Endothelial cell of umbilical vein (primary cell): Measurements from ENCODE around the gene ARHGEF28. TPM values are rescaled to one million over a fixed set of nuclear protein-coding genes. Genes with fewer than 3 reads are reported as not detected.

Source experiments
- BruUV-seq: library from RNA; stranded (reverse); fragments of 400-500 nt; replicated peaks from 2 replicates; lab custom pipeline; 2021; lab: Mats Ljungman, UMichigan
- CTCF ChIA-PET: fragments of 300-600, 350-600 bp; sonication (Branson Sonifier 250); formaldehyde crosslinking; loops from one replicate; lab custom pipeline; 2021; ENCODE audit warnings: antibody characterized with exemption, inconsistent platforms; lab: Charles Lee
- POLR2A ChIA-PET: fragments of 300-600, 350-600 bp; sonication (Branson Sonifier 250); formaldehyde crosslinking; loops from one replicate; lab custom pipeline; 2021; ENCODE audit warnings: antibody characterized with exemption, inconsistent platforms; lab: Charles Lee
- DNase-seq: peaks from one replicate; pipeline ENCODE4 v3.0.0-alpha.2; 2011; ENCODE audit warnings: low read depth, low spot score
- FAIRE-seq: peaks from 2 replicates; lab custom pipeline; 2011; peaks lifted over from hg19 to GRCh38; lab: Jason Lieb, UNC
- H2AFZ ChIP-seq: 2 replicates; pipeline ENCODE4 v1.6.0; 2012; ENCODE audit warnings: low read depth, low read length, control low read depth, inconsistent platforms
- H3K27ac ChIP-seq: 2 replicates; pipeline ENCODE4 v1.5.1; 2011; ENCODE audit warnings: low read depth, mild to moderate bottlenecking, control low read depth, low read length, moderate library complexity; ENCODE audit not compliant: insufficient read depth
- H3K27me3 ChIP-seq, 2 experiments: 2 replicates each; pipeline versions ENCODE4 v1.6.0 to v1.6.1; 2011; ENCODE audit warnings: low read length in 2 of 2, mixed read lengths in 1 of 2; ENCODE audit not compliant: control insufficient read depth in 2 of 2, insufficient read depth in 2 of 2
- H3K36me3 ChIP-seq, 2 experiments: 2 replicates in 1 of 2; 3 replicates in 1 of 2; pipeline ENCODE4 v1.5.1; 2011; ENCODE audit warnings: low read length in 2 of 2, mild to moderate bottlenecking in 1 of 2, moderate library complexity in 1 of 2; ENCODE audit not compliant: control insufficient read depth in 2 of 2, insufficient read depth in 2 of 2; ENCODE audit errors: extremely low read depth in 1 of 2
- H3K4me1 ChIP-seq: 3 replicates; pipeline ENCODE4 v1.5.1; 2011; ENCODE audit warnings: mild to moderate bottlenecking, low read length; ENCODE audit not compliant: control insufficient read depth, insufficient read depth; ENCODE audit errors: extremely low read depth
- H3K4me2 ChIP-seq: 2 replicates; pipeline ENCODE4 v1.6.1; 2011; ENCODE audit warnings: low read length, control low read depth, mixed read lengths; ENCODE audit not compliant: insufficient read depth
- H3K4me3 ChIP-seq, 3 experiments: fragments of 200-600 bp in 1 of 3; sonication (generic), shearing (Covaris generic) in 1 of 3; replicated peaks in 1 of 3; 2 replicates each; pipeline ENCODE4 v1.5.1; 2011 to 2016; ENCODE audit warnings: control low read depth in 3 of 3, low read length in 3 of 3, mild to moderate bottlenecking in 2 of 3, inconsistent platforms in 1 of 3, low read depth in 1 of 3, moderate library complexity in 1 of 3; ENCODE audit not compliant: insufficient read depth in 1 of 3
- H3K79me2 ChIP-seq: 2 replicates; pipeline ENCODE4 v1.6.0; 2012; ENCODE audit warnings: low read length, inconsistent platforms; ENCODE audit not compliant: control insufficient read depth, insufficient read depth
- H3K9ac ChIP-seq: replicated peaks from 2 replicates; pipeline ENCODE3; 2011; ENCODE audit warnings: low read length, control low read depth; ENCODE audit not compliant: insufficient read depth; ENCODE audit errors: extremely low read depth
- H3K9me1 ChIP-seq: replicated peaks from 3 replicates; pipeline ENCODE4 v1.6.0; 2011; ENCODE audit warnings: mild to moderate bottlenecking, low read length; ENCODE audit not compliant: control insufficient read depth, insufficient read depth; ENCODE audit errors: extremely low read depth
- H3K9me3 ChIP-seq: replicated peaks from 2 replicates; pipeline ENCODE4 v1.5.1; 2012; ENCODE audit warnings: low read length, inconsistent platforms; ENCODE audit not compliant: control insufficient read depth, insufficient read depth
- H4K20me1 ChIP-seq: replicated peaks from 2 replicates; pipeline ENCODE3; 2011; ENCODE audit warnings: mild to moderate bottlenecking, low read length; ENCODE audit not compliant: control insufficient read depth, insufficient read depth; ENCODE audit errors: extremely low read depth
- GATA2 ChIP-seq: IDR thresholded peaks from 2 replicates; pipeline ENCODE4 v1.7.0; 2011; ENCODE audit warnings: low read depth, mild to moderate bottlenecking, moderate library complexity, mixed read lengths, low read length; ENCODE audit not compliant: insufficient read length, insufficient read depth
- dilution Hi-C: fragments of 300-500 bp; cut with MboI; formaldehyde crosslinking; loops from one replicate; pipeline ENCODE4 v1.15.0; 2019; ENCODE audit warnings: low sequenced_read_pairs; ENCODE audit not compliant: extremely low pct_ligation_motif_present
- intact Hi-C: fragments of 100-400 bp; cut with micrococcal nuclease; formaldehyde crosslinking; loops from one replicate; pipeline ENCODE4 v1.10.0; 2022
- polyA plus RNA-seq, 4 experiments: library from polyadenylated mRNA; depleted of rRNA in 3 of 4; stranded (reverse) in 3 of 4; unstranded in 1 of 4; fragments of >200 nt; gene quantifications; 2 replicates each; pipeline versions ENCODE4 v1.2.1 to v1.2.3, GENCODE V29; 2011 to 2012; ENCODE audit warnings: missing spikeins in 1 of 4
- total RNA-seq: library from RNA; stranded (reverse); gene quantifications from 2 replicates; pipeline ENCODE4 v1.2.3, GENCODE V29; 2021
- TF ChIP-seq, protein P1 (sequence below), 2 donors: IDR thresholded peaks; 1 replicate in 1 of 2; 2 replicates in 1 of 2; pipeline ENCODE4 v1.5.1; 2011; ENCODE audit warnings: low read length in 2 of 2, mild to moderate bottlenecking in 2 of 2, moderate library complexity in 2 of 2, control low read depth in 1 of 2, inconsistent platforms in 1 of 2, low read depth in 1 of 2; ENCODE audit not compliant: insufficient read depth in 1 of 2; ENCODE audit errors: extremely low read depth in 1 of 2

Gene ARHGEF28
- total and polyA plus RNA-seq, 2 donors (not counting 3 experiments of a cell fraction or from before 2014, with no cell fraction given), result 29.5 to 108 TPM

DNA sequence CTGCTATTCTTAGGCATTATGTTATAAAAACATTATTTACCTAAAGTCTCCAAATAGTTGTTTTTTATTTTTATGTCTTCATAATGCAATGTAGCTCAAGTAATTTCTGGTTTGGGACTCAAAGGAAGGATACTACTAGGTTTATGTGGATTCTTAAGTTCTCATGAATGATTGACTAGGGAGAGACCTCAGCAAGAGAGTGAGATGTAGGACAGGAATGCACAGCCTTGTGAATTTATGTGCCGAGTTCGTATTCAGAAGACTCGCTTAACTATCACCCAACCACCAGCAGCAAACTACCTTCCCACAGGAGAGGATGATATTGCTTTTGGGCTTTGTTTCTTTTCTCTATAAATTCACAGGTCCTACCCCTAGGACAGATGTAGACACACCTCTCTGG, 282.9 kb downstream of the ARHGEF28 start:
- Histone ChIP-seq H3K4me2 (no peak overlapping the region), H3K4me3 (no peak overlapping the region), H3K4me1 (no peaks in the 10 kb centered on the region), H3K27ac (no peak overlapping the region), H3K79me2 (no peaks in the 10 kb centered on the region), H3K9me3 (no peaks in the 10 kb centered on the region), H3K9ac (no peak overlapping the region), H4K20me1 (no peaks in the 10 kb centered on the region), H3K27me3 (no peaks in the 10 kb centered on the region), H3K36me3 (peaks cover 27 to 31% of the 10 kb centered on the region in 2 experiments), H2AFZ (no peak overlapping the region), H3K9me1 (no peaks in the 10 kb centered on the region)
- no peak for FAIRE-seq
- intact Hi-C loops, result no loop called here
- ChIA-PET CTCF (interaction anchor here (1.0 to 3.4 kb wide), 2 partner anchors 733 to 777 kb away, joined by 3 to 15 read pairs; partner anchors contain the start of gene ENC1), POLR2A (no interaction called here)
- dilution Hi-C loops, result no loop called here
- TF ChIP-seq GATA2, result no peak
- TF ChIP-seq, protein P1, sequence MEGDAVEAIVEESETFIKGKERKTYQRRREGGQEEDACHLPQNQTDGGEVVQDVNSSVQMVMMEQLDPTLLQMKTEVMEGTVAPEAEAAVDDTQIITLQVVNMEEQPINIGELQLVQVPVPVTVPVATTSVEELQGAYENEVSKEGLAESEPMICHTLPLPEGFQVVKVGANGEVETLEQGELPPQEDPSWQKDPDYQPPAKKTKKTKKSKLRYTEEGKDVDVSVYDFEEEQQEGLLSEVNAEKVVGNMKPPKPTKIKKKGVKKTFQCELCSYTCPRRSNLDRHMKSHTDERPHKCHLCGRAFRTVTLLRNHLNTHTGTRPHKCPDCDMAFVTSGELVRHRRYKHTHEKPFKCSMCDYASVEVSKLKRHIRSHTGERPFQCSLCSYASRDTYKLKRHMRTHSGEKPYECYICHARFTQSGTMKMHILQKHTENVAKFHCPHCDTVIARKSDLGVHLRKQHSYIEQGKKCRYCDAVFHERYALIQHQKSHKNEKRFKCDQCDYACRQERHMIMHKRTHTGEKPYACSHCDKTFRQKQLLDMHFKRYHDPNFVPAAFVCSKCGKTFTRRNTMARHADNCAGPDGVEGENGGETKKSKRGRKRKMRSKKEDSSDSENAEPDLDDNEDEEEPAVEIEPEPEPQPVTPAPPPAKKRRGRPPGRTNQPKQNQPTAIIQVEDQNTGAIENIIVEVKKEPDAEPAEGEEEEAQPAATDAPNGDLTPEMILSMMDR (IDR thresholded peaks at IDR 0.05; ENCODE audit: extremely low read depth in 1 of 2, insufficient read depth in 1 of 2, low read depth in 1 of 2, low read length in 2 of 2), result no peak
- BruUV-seq, result no TSS peak
- DNase-seq, result no peak

DNA sequence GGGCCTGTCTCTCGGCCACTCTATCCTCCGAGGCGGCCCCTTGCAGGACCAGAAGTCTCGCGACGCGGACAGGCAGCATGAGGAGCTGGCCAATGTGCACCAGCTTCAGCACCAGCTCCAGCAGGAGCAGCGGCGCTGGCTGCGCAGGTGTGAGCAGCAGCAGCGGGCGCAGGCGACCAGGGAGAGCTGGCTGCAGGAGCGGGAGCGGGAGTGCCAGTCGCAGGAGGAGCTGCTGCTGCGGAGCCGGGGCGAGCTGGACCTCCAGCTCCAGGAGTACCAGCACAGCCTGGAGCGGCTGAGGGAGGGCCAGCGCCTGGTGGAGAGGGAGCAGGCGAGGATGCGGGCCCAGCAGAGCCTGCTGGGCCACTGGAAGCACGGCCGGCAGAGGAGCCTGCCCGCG, 283.5 kb downstream of the ARHGEF28 start:
- Histone ChIP-seq H3K9me1 (no peaks in the 10 kb centered on the region), H3K36me3 (peaks cover 26 to 30% of the 10 kb centered on the region in 2 experiments), H3K79me2 (no peaks in the 10 kb centered on the region), H3K4me3 (no peak overlapping the region), H3K27me3 (no peaks in the 10 kb centered on the region), H3K9me3 (no peaks in the 10 kb centered on the region), H2AFZ (no peak overlapping the region), H3K4me2 (no peak overlapping the region), H3K9ac (no peak overlapping the region), H3K27ac (no peak overlapping the region), H4K20me1 (no peaks in the 10 kb centered on the region), H3K4me1 (no peaks in the 10 kb centered on the region)
- FAIRE-seq (no peak), DNase-seq (no peak)
- POLR2A ChIA-PET, result no interaction called here
- BruUV-seq, result no TSS peak
- TF ChIP-seq, protein P1 (IDR thresholded peaks at IDR 0.05; ENCODE audit: extremely low read depth in 1 of 2, insufficient read depth in 1 of 2, low read depth in 1 of 2, low read length in 2 of 2), result no peak
- intact Hi-C loops, result no loop called here
- dilution Hi-C loops, result no loop called here
- CTCF ChIA-PET, result no interaction called here
